HG03175 (cell line): ENCODE measurements around the gene WDFY3.
A peak's percentile ranks its signal among the peaks of the same experiment; 100 is the strongest.

ENCODE experiments used
- ATAC-seq: cut with Tn5 transposase; IDR thresholded peaks from one replicate; pipeline ENCODE4 v1.9.1; 2021; ENCODE audit warnings: mild to moderate bottlenecking, moderate library complexity; ENCODE audit not compliant: unreplicated experiment

WDFY3 gene

DNA sequence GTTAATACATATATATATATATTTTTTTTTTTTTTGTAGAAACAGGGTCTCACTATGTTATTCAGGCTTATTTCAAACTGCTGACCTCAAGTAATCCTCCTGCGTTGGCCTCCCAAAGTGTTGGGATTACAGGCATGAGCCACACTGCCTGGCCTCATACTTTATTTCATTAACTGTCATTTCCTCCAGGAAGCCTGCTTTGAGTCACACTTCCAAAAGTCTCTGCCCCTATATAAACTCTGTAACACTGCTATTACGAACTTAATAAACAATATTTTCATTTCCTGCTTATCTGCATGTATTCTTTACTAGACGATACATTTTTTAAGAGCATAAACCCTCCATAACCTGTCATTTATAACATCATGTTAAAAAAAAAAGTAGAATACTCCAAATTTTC, 167.2 kb downstream of the WDFY3 start:
- ATAC-seq, result no peak

DNA sequence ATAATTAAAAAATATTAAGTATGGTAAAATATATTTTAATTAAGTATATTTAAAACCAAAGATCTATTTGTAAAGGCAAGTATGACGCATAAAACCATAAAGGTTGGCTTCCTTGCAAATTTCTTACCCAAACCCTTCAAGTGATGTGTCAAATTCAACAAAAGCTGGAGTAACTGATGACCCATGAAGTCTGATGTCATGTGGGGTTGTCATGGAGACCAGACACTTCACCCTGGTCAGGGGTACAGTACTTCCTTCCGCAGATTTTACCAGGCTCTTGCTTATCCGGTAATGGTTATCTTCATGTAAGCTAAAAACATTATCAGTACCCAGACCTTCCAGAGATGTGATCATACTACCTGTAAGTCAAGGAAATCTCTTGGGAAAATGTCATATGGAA, 170.1 kb downstream of the WDFY3 start:
- ATAC-seq, result no peak

DNA sequence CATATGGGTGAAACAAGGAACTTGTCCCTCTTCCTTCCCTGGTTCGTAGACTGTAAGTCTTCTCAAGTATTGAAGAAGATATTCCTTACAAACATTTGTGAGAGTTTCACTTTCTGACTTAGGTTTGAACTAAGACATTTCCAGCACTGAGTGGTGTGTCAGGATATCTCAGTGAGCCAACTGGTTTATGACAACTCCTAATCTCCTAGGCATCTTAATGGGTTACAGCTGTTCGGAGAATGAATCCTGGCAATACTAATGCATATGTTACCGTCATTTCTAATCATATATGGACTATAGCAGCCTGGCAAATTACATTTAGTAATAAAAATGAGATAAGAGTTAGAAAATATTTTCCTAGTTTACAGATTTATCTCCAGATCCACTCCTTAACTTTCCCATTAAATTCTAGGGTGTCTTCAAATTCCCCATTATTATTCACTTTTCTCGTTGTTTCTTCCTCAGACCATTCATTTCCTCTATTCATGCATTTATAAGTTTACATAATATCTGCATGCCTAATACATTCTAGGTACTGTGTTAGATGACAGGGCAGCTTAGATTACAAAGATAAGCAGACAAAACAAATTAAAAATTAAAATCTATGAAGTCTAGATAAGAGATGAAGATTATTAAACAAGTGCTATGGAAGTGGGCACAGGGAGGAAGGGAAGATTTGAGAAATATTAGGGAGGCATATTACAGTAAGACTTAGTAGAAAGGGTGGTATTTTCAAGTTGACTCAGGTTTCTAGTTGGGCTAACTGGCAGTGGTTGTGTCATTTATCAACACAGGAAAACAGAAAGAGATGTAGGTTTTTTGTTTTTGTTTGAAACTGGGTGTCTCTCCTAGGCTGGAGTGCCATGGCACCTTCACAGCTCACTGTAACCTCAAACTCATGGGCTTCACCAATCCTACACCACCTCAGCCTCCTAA, 173.9 kb downstream of the WDFY3 start:
- no peak for ATAC-seq

DNA sequence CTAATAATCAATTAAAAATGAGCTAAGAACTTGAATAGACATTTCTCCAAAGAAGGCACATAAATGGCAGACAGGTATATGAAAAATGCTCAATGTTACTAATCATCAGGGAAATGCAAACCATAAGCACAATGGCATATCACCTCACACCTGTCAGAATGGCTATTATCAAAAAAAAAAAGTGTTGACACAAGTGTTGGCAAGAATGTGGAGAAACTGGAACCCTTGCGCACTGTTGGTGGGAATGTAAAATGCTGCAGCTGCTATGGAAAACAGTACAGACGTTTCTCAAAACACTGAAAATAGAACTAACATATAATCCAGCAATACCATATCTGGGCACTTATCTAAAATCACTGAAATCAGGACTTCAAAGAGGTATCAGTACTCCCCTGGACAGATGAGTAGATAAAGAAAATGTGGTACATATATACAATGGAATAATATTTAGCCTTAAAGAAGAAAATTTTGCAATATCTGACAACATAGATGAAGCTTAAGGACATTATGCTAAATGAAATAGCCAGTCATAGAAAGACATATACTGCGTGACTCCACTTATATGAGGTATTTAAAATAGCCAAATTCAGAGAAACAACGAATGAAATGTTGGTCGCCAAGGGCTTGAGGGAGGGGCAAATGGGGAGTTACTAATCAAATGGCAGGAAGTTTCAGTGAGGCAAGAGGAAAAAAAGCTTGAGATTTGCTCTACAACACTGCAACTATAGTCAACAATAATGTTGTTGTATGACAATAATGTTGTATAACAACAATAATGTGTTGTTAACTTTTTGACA, 175.5 kb downstream of the WDFY3 start:
- no peak for ATAC-seq

DNA sequence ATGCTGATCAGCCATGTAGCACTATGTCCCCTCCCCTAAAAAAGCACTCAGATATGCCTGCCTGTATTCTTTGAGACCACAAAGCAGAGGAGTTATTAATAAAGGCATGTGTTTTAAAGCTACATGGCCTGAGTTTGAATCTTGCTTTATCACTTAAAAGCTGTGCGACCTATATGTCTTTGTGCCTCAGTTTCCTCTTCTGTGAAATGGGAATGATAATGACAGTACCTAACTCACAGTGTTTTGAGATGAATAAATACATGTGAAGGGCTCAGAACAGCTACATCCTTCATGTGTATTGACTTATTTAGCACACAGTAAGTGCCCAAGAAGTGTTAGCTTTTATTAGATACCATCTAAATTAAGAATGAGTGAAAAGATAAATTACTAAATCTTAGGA, 180.0 kb downstream of the WDFY3 start:
- ATAC-seq, result no peak

DNA sequence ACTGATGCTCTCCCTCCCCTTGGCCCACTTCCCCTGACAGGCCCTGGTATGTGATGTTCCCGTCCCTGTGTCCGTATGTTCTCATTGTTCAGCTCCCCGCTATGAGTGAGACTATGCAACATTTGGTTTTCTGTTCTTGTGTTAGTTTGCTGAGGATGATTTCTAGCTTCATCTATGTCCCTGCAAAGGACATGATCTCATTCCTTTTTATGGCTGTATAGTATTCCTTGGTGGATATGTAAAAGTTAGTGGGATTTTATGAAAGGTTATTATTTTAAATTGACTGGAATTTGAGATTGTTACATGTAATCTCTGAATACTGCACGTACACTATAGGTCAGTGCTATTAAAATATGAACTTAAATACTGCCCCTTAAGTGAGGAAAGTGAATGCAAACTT, 184.0 kb downstream of the WDFY3 start:
- ATAC-seq, result no peak

DNA sequence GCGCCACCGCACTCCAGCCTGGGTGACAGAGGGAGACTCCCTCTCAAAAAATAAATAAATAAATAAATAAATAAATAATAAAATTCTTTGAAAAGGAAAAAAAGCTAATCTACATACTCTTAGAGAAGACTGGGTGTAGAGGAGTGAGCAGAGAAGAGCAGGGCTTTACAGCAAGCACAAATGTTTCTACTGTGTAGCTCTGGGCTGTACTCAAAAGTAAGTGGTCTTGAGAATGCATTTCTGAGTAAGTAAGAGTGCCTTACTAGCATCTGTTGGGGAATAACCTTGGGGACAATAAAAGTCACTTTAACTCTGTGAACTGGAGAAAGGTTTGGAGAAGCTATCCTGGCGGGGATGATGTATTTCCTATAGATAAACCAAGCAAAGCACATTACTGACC, 185.8 kb downstream of the WDFY3 start:
- ATAC-seq, result no peak

DNA sequence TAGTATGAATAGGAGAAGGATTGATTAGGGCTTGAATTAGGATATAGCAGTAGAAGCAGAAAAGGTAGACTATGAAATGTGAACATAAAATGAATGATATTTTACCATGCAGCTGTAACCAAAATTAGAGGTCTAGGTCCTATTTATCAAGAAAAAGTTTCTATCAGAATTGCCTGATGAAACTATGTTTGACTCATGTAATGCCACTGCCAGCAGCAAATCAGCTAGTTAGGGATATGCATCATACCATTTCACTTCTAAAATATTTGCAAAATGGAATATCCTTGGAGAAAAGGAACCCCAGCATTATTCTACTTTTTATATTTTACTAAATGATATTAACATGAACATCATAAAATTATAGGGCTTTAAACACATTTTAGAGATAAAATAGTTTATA, 188.4 kb downstream of the WDFY3 start:
- no peak for ATAC-seq

DNA sequence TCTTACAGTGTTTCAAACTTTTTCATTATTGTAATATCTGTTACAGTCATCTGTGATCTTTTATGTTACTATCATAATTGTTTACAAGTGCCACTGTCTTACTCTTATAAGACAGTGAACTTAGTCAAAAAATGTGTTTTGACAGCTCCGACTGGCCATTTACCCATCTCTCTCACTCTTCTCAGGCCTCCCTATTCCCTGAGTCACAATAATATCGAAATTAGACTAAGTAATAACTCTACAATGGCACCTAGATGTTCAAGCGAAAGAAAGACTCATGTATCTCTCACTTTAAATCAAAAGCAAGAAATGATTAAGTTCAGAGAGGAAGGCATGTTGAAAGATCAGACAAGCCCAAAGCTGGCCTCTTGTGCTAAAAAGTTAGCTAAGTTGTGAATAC, 199.3 kb downstream of the WDFY3 start:
- ATAC-seq, result no peak

DNA sequence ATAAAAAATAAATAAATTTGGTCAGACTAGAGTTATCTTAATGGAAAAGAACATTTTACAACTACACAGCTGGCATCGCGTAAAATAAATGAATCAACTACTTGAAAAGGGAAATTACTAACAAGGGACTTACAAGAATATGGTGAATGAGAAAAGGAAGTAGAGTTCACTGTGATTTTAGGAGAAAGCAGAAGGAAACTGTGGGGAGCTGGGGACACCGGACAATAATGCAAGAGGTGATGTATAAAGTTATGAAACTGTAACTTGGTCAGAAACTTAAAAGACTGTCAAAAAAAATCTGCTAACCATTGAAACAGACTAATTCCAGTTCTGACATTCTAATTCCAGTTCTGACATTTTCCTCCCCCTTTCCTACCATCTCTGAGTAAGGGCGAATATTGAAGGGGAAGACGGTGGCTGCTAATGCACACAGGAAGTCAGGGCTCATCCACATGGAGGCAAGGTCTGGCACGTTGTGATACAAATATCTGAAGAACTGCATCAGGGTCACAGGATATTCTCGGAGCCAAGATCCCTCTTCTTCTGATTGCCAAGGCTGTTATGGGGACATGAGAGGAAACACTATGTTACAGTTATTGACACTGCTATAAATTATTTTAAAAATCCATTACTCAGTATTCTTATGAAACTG, 213.0 kb downstream of the WDFY3 start:
- no peak for ATAC-seq

DNA sequence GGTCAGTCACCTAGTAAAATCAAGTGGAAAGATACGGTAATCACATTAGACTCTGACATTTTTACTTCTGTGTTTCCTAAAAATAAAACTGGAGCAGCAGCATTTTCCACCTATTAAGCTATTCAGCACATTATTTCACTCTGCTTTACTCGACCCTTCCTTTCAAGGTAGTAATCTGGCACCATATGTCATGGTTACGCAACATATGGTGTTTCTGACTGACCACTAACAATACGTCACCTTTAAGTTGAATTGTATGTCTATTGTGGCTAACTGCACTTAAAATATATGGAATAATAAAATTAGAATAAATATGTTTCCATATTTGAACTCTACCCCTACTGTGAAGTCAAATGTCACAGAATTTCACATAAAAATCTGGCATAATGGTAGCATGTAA, 214.8 kb downstream of the WDFY3 start:
- ATAC-seq, result no peak

DNA sequence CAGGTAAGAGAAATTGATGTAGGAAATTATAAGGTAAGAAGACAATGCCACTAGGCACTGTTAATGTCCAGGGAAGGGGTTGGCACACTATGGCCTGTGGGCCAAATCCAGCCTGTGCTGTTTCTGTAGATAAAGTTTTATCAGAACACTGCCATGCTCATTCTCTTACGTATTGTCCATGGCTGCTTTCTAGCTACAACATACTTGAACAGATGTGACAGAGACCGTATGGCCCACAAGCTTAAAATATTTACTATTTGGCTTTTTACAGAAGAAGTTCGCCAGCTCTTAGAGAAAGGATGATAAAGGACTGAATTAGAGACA, 215.6 kb downstream of the WDFY3 start:
- ATAC-seq, result no peak

DNA sequence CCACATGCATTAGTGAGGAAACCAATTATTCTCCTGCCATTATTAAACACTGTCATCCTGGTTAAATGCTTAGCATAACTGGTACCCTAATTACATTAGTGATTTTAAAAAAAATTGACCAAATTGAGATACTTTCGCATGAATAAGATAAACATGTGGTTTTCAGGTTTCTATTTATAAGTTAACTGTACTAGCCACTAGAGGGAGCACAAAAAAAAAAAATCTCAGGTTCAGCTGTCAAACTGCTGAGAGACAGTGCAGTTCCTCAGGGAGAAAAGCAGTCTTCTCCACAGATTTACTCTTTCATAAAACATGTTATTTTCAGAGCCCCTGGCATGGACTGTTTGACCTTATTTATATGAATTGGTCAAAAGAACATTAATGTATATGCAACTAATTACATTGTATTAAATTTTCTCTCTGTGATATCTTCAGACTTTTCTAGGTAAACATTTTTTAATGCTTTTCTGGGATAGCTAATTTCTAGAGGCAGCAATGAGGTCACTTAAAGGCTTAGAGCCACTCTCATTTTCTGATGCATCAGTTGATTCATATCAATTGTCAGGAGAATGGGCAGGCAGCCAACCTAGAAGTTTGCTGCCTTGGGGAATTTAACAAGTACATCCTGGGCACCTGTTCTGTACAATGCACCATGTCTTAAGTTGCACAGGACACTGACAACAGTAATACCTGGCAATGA, 216.1 kb downstream of the WDFY3 start:
- ATAC-seq, result peak; percentile 83

DNA sequence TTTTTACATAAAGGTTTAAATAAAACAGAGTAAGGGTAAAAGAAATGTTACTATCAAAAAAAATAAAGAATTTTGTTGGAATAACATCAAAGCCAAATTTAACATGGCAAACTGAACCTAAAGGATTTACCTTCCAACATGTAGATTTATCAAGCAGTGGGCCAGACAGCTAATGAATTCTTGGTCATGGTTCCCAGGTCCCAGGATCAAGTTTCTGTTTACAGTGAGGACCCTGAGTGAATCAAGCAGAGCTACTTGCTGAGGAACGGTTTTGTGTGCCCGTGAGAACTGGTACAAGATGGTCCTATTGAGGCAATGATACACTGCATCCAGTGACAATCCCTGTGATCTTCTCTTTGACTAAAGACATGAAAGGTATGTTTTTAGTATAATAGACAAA, 226.4 kb downstream of the WDFY3 start:
- no peak for ATAC-seq

DNA sequence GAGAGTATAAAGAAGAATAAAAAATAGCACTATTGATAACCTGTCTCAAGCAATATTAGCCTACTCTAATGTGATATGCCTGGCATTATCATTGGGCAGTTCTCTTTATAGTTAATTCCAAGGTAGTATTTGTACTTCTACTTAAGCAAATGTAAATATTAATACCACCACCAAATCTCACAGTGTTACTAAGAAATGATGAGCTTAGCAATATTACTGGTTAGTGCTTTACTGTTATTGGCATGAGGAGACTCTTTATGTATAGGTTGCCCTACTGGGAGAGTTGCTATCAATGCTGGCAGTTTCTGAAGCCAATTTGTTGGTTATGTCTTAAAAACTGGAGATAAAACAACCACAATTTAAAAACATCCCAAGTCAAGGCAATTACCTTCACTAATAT, 227.9 kb downstream of the WDFY3 start:
- ATAC-seq, result no peak

DNA sequence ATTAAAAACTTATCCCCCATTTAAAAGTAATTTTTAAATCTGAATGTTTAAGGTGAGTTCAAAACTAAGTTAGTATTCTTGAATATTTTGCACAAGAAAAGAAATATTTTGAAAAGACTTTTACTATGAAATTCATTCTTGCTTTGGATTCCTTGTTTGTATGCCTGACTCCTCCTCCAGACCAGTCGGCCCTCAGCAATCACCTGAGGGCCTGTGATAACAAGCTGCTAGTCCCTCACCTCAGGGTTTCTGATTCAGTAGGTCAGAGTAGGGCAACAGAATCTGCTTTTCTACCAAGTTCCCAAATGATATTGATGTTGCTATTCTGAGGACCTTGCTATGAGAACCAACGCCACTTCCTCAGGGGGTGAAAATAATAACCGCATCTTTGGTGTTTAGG, 228.8 kb downstream of the WDFY3 start:
- no peak for ATAC-seq

DNA sequence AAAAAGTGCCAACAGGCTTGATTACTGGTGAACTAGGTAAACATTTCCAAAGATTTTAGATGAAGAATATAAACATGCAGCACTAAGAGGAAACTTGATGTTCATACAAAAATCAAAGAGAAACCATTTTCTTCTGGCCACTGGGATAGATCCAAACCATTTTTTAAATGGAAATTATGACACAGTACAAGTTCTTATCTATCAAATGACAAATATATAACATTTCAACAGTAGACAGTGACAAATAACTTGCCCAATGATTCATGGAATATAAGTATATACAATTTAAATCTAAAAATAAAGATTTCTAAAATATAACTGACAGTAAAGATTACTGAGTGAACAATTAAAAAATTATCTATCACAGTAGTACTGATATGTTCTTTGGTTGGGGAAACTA, 232.5 kb downstream of the WDFY3 start:
- no peak for ATAC-seq

DNA sequence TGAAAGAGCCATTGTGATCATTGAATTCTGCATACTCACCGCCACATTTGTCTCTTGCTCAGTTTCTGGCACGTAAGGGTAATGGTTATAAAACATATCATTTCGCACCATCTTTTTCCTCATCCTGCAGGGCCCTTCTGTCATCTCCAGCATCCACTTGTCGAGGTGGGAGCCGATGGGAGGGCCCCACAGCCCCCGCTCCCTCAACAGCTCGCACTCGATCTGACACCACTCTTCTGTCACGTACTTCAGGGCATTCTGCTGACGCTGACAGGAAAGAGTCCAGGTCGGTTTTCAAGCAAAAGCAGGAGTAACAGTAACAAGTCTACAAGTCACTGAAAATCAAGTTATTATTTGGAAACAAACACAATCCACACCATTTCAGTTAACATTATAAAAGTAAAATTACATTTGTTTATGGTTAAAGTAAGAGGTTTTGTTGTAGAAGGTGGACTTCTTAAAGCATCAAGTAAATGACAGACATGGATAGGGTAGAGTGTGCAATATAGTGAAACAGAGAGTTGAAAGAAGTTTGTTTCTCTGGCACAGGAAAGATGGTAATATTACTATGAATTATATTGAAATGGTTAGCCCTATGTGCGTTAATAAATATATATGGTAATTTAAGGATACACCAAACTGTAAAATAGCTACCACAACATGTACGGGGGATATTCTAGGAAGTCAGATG, 233.0 kb downstream of the WDFY3 start:
- ATAC-seq, result no peak

DNA sequence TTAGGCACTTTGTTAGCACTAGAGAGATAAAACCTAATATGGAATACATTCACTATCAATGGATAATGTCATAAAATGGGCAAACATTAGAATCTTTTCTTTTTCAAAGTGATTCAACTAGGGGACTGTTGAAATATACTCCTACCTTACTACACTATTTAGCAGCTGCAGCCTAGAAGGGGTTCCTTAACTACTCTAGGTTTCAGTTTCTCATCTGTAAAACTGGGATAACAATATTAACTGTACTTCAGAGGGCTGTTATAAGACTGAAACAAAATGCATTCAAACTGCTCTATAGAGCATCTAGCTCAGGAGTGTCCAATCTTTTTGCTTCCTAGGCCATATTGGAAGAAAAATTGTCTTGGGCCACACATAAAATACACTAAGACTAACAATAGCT, 236.1 kb downstream of the WDFY3 start:
- no peak for ATAC-seq

DNA sequence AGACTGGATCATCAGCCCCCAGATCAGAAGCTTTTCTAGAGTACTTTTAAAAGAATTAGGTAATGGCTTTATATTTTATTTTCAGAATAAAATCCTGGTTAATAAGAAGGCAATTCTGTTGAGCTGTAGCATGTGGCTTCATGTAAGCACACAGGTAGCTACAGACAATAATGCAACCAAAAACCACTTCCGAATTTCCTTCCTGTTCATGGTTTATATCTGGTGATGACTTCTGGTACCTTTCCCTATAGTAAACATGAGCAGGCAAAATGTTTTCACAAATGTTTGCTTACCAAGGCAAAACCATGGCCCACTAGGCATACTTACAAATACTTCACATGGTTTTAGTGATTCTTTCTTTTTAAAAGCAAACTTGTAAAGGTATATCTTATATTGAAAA, 239.0 kb downstream of the WDFY3 start:
- ATAC-seq, result no peak

DNA sequence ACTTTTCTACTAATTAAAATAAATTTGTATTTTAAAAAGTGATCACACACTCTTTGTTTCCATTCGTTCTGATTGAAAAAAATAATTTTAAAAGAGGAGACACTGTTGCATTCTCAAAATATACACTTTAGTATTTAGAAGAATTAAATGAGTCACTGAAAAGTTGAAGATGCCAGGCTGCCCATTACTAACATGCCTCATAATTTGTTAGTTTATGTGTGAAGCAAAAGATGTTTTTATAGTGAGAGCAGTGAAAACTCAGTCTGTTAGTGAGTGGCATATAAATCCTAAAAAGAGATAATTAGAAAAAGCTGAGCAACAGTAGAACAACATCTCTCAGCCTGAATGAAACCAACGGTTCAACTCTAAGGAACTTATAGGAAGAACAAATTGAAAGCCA, 240.1 kb downstream of the WDFY3 start:
- no peak for ATAC-seq
